Naive thymus-derived CD4-positive, alpha-beta T cell (primary cell): ENCODE data around the gene METTL8. TPM values are rescaled to one million over a fixed set of nuclear protein-coding genes. Genes with fewer than 3 reads are reported as not detected.
"Not testable (repeated sequence)": the region's sequence is repeated elsewhere in the genome, so short reads cannot be mapped to it uniquely, and the experiment has no call there.

Experiments
- ATAC-seq: fragments of 150-1000 bp; cut with Tn5 transposase; 2 replicates; pipeline ENCODE4 v1.10.0; 2021; ENCODE audit warnings: mild to moderate bottlenecking, moderate library complexity
- CTCF ChIA-PET: fragments of 350-600 bp; sonication (Branson Sonifier 250); formaldehyde crosslinking; loops from one replicate; lab custom pipeline; 2021; ENCODE audit warnings: antibody characterized with exemption; lab: Charles Lee
- POLR2A ChIA-PET: fragments of 350-600 bp; sonication (Branson Sonifier 250); formaldehyde crosslinking; loops from one replicate; lab custom pipeline; 2021; ENCODE audit warnings: antibody characterized with exemption, inconsistent platforms; lab: Charles Lee
- DNase-seq, 9 donors: peaks; one replicate each; pipeline versions ENCODE4 v3.0.0 to v3.0.0-alpha.2; 2020 to 2022; ENCODE audit warnings: mixed read lengths in 1 of 9
- H3K27ac ChIP-seq: one replicate; pipeline ENCODE4 v1.7.0; 2013; ENCODE audit warnings: mild to moderate bottlenecking, low read depth, low read length, moderate library complexity
- H3K27me3 ChIP-seq, 2 donors: one replicate each; pipeline ENCODE4 v1.7.0; 2013; ENCODE audit warnings: low read length in 2 of 2, mild to moderate bottlenecking in 2 of 2, moderate library complexity in 2 of 2; ENCODE audit not compliant: control insufficient read depth in 2 of 2, insufficient read depth in 2 of 2
- H3K36me3 ChIP-seq, 3 experiments: 1 replicate in 2 of 3; 2 replicates in 1 of 3; pipeline ENCODE4 v1.7.0; 2013; ENCODE audit warnings: low read length in 3 of 3, mild to moderate bottlenecking in 3 of 3, moderate library complexity in 1 of 3; ENCODE audit not compliant: insufficient read depth in 3 of 3, control insufficient read depth in 2 of 3
- H3K4me1 ChIP-seq, 2 donors: one replicate each; pipeline ENCODE4 v1.7.0; 2013; ENCODE audit warnings: low read length in 2 of 2, mild to moderate bottlenecking in 2 of 2, moderate library complexity in 1 of 2; ENCODE audit not compliant: control insufficient read depth in 2 of 2, insufficient read depth in 2 of 2
- H3K4me3 ChIP-seq: 2 replicates; pipeline ENCODE4 v1.7.0; 2013; ENCODE audit warnings: mild to moderate bottlenecking, low read length
- H3K9me3 ChIP-seq, 3 experiments: 1 replicate in 2 of 3; 2 replicates in 1 of 3; pipeline ENCODE4 v1.7.0; 2013; ENCODE audit warnings: low read length in 3 of 3; ENCODE audit not compliant: control insufficient read depth in 2 of 3
- H3K27ac Mint-ChIP-seq, 9 donors: one replicate each; pipeline ENCODE4 v1.8.0; 2020 to 2022; ENCODE audit warnings: mixed read lengths in 9 of 9, mild to moderate bottlenecking in 8 of 9, moderate library complexity in 5 of 9, inconsistent platforms in 2 of 9
- H3K27me3 Mint-ChIP-seq, 5 donors: one replicate each; pipeline ENCODE4 v1.8.0; 2021 to 2022; ENCODE audit warnings: mixed read lengths in 5 of 5, mild to moderate bottlenecking in 1 of 5
- H3K36me3 Mint-ChIP-seq, 5 donors: one replicate each; pipeline ENCODE4 v1.8.0; 2020 to 2022; ENCODE audit warnings: mixed read lengths in 5 of 5, mild to moderate bottlenecking in 3 of 5, inconsistent platforms in 1 of 5
- H3K4me1 Mint-ChIP-seq, 7 donors: one replicate each; pipeline ENCODE4 v1.8.0; 2020 to 2022; ENCODE audit warnings: mixed read lengths in 7 of 7, mild to moderate bottlenecking in 3 of 7, inconsistent platforms in 1 of 7
- H3K4me3 Mint-ChIP-seq, 10 donors: one replicate each; pipeline ENCODE4 v1.8.0; 2020 to 2022; ENCODE audit warnings: mild to moderate bottlenecking in 10 of 10, mixed read lengths in 10 of 10, moderate library complexity in 6 of 10, inconsistent platforms in 2 of 10
- H3K9me3 Mint-ChIP-seq, 11 donors: one replicate each; pipeline ENCODE4 v1.8.0; 2020 to 2022; ENCODE audit warnings: mixed read lengths in 11 of 11, mild to moderate bottlenecking in 4 of 11, inconsistent platforms in 1 of 11, moderate library complexity in 1 of 11
- intact Hi-C, 2 donors: fragments of 100-400 bp; cut with micrococcal nuclease; formaldehyde crosslinking; loops; one replicate each; pipeline ENCODE4 v1.15.1; 2023
- polyA plus RNA-seq, 2 donors: library from polyadenylated mRNA; unstranded; fragments of 300-500 nt; fragmentation: Illumina TruSeq; gene quantifications; one replicate each; pipeline ENCODE4 v1.2.3, GENCODE V29; 2021
- total RNA-seq, 6 experiments: library from RNA in 5 of 6; stranded (reverse) in 5 of 6; gene quantifications; 1 replicate in 5 of 6; 2 replicates in 1 of 6; pipeline ENCODE4 v1.2.3 and lab custom pipeline; 2021 to 2026

Gene METTL8
- total and polyA plus RNA-seq, 7 experiments from 2014 or later, result 11.8 to 21.6 (median 15.7) TPM

- intact Hi-C loops, result loop anchor here in 1 of 2 donors (5.0 kb wide), 2 partner anchors 92 to 492 kb away; partner anchors contain the start of gene GORASP2
These were observed 14.5 kb downstream of the METTL8 start for GRCh38 chr2:171419333-171419732.

GRCh38 chr2:171416009-171416926 lies 17.5 kb downstream of the METTL8 start:
- DNase-seq, result peak; percentile 29 to 82 (median 75)
- peak; percentile 99 for ATAC-seq
- H3K9me3 ChIP-seq, result no peaks in the 10 kb centered on the region
- H3K27me3 ChIP-seq, result no peaks in the 10 kb centered on the region
- Mint-ChIP-seq H3K4me1 (peaks cover 6 to 22% (median 7%) of the 10 kb centered on the region in 7 donors), H3K4me3 (no peak overlapping the region), H3K27me3 (no peaks in the 10 kb centered on the region), H3K36me3 (peaks cover 0 to 8% (median 0%) of the 10 kb centered on the region in 5 donors), H3K27ac (peak overlapping the region; percentile 4 to 74 (median 55)), H3K9me3 (peaks cover 0 to 2% (median 0%) of the 10 kb centered on the region in 11 donors)
- intact Hi-C loops, result loop anchor here (1.0 to 5.0 kb wide), 9 partner anchors 18 to 489 kb away; partner anchors contain the start of genes DCAF17 (in 2 of the 2) and GORASP2 (in 1 of the 2)
- CTCF ChIA-PET, result interaction anchor here (0.5 to 5.4 kb wide), 25 partner anchors 8 to 488 kb away, joined by 3 to 56 read pairs (median 5); partner anchors contain the start of gene GORASP2
- POLR2A ChIA-PET, result interaction anchor here (0.6 to 2.3 kb wide), 9 partner anchors 9 to 488 kb away, joined by 3 to 14 read pairs (median 3); no protein-coding TSS in a partner anchor
- no peak overlapping the region for H3K27ac ChIP-seq
- H3K4me3 ChIP-seq, result no peak overlapping the region
- H3K36me3 ChIP-seq, result no peaks in the 10 kb centered on the region
- H3K4me1 ChIP-seq, result no peaks in the 10 kb centered on the region

More at GRCh38 chr2:171419333-171419732, 14.5 kb downstream of the METTL8 start:
- H3K27ac ChIP-seq, result no peak overlapping the region
- no peaks in the 10 kb centered on the region for H3K27me3 ChIP-seq
- Mint-ChIP-seq H3K36me3 (peaks cover 7 to 26% (median 15%) of the 10 kb centered on the region in 5 donors), H3K27ac (peak overlapping the region in 1 of 9 donors; percentile 63), H3K4me3 (no peak overlapping the region), H3K4me1 (peaks cover 5 to 22% (median 7%) of the 10 kb centered on the region in 7 donors), H3K27me3 (no peaks in the 10 kb centered on the region), H3K9me3 (peaks cover 0 to 20% (median 9%) of the 10 kb centered on the region in 11 donors)
- no peaks in the 10 kb centered on the region for H3K36me3 ChIP-seq
- ATAC-seq, result no peak
- H3K4me1 ChIP-seq, result no peaks in the 10 kb centered on the region
- peaks cover 0 to 6% (median 0%) of the 10 kb centered on the region in 3 experiments for H3K9me3 ChIP-seq
- DNase-seq, result no peak
- H3K4me3 ChIP-seq, result no peak overlapping the region
- ChIA-PET CTCF (interaction anchor here (5.4 kb wide), 1 partner anchor 446 kb away, joined by 56 read pairs; no protein-coding TSS in a partner anchor), POLR2A (interaction anchor here (0.7 kb wide), 1 partner anchor 418 kb away, joined by 3 read pairs; no protein-coding TSS in a partner anchor)

DNA sequence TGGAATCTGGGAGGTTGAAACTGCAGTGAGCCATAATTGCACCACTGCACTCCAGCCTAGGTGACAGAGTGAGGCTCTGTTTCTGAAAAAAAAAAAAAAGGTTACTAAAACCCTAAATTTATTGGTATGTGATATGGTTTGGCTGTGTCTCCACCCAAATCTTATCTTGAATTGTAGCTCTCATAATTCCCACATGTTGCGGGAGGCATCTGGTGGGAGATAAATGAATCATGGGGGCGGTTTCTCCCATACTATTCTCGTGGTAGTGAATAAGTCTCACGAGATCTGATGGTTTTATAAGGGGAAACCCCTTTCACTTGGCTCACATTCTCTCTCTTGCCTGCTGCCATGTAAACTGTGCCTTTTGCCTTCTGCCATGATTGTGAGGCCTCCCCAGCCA lies 19.1 kb downstream of the METTL8 start:
- H3K36me3 Mint-ChIP-seq, H3K4me3 Mint-ChIP-seq, ATAC-seq, H3K9me3 Mint-ChIP-seq, DNase-seq, H3K27me3 ChIP-seq, H3K4me1 ChIP-seq, H3K27ac ChIP-seq, H3K27me3 Mint-ChIP-seq, H3K36me3 ChIP-seq, POLR2A ChIA-PET, H3K9me3 ChIP-seq, H3K4me3 ChIP-seq: not testable (repeated sequence)
- H3K27ac Mint-ChIP-seq, result peak overlapping the region in 1 of 9 donors; percentile 84
- CTCF ChIA-PET, result interaction anchor here (1.0 to 5.4 kb wide), 5 partner anchors 240 to 486 kb away, joined by 3 to 56 read pairs (median 8); partner anchors contain the start of gene GORASP2
- intact Hi-C loops, result loop anchor here in 1 of 2 donors (5.0 kb wide), 3 partner anchors 87 to 487 kb away; partner anchors contain the start of gene GORASP2
- H3K4me1 Mint-ChIP-seq, result peaks cover 6 to 21% (median 8%) of the 10 kb centered on the region in 7 donors

- ChIA-PET CTCF (interaction anchor here (1.5 kb wide), 1 partner anchor 428 kb away, joined by 3 read pairs; no protein-coding TSS in a partner anchor), POLR2A (interaction anchor here (0.6 to 0.7 kb wide), 2 partner anchors 255 to 709 kb away, joined by 3 read pairs; no protein-coding TSS in a partner anchor)
- DNase-seq, result no peak
- Histone ChIP-seq H3K36me3 (no peaks in the 10 kb centered on the region), H3K27me3 (no peaks in the 10 kb centered on the region), H3K4me1 (no peaks in the 10 kb centered on the region), H3K4me3 (no peak overlapping the region), H3K27ac (no peak overlapping the region), H3K9me3 (no peaks in the 10 kb centered on the region)
- intact Hi-C loops, result loop anchor here in 1 of 2 donors (5.0 kb wide), 1 partner anchor 165 kb away; no protein-coding TSS in a partner anchor
- Mint-ChIP-seq H3K9me3 (peaks cover 0 to 1% (median 0%) of the 10 kb centered on the region in 11 donors), H3K27ac (no peak overlapping the region), H3K4me3 (no peak overlapping the region), H3K4me1 (peaks cover 7 to 22% (median 10%) of the 10 kb centered on the region in 7 donors), H3K36me3 (peaks cover 0 to 7% (median 0%) of the 10 kb centered on the region in 5 donors), H3K27me3 (no peaks in the 10 kb centered on the region)
- no peak for ATAC-seq
These were observed 21.1 kb downstream of the METTL8 start for GRCh38 chr2:171412571-171413175.

GRCh38 chr2:171411791-171412483 lies 21.9 kb downstream of the METTL8 start:
- ATAC-seq (no peak), DNase-seq (no peak)
- H3K27me3 Mint-ChIP-seq, result no peaks in the 10 kb centered on the region
- intact Hi-C loops, result loop anchor here in 1 of 2 donors (5.0 kb wide), 1 partner anchor 165 kb away; no protein-coding TSS in a partner anchor
- H3K27ac ChIP-seq, result no peak overlapping the region
- CTCF ChIA-PET, result no interaction called here
- no peaks in the 10 kb centered on the region for H3K9me3 ChIP-seq
- H3K27me3 ChIP-seq, result no peaks in the 10 kb centered on the region
- H3K36me3 Mint-ChIP-seq, result peaks cover 0 to 10% (median 0%) of the 10 kb centered on the region in 5 donors
- POLR2A ChIA-PET, result no interaction called here
- H3K4me1 Mint-ChIP-seq, result peaks cover 7 to 26% (median 10%) of the 10 kb centered on the region in 7 donors
- no peak overlapping the region for H3K27ac Mint-ChIP-seq
- no peaks in the 10 kb centered on the region for H3K36me3 ChIP-seq
- peaks cover 0 to 2% (median 0%) of the 10 kb centered on the region in 11 donors for H3K9me3 Mint-ChIP-seq
- no peak overlapping the region for H3K4me3 ChIP-seq
- no peaks in the 10 kb centered on the region for H3K4me1 ChIP-seq
- no peak overlapping the region for H3K4me3 Mint-ChIP-seq
